Fibroblast of mammary gland (primary cell): ENCODE data around the gene TIGD2.
A peak's percentile ranks its signal among the peaks of the same experiment; 100 is the strongest.

ENCODE experiments used
- DNase-seq: peaks from one replicate; pipeline ENCODE4 v3.0.0-alpha.2; 2010; ENCODE audit warnings: low read depth
- H3K4me3 ChIP-seq: 2 replicates; pipeline ENCODE4 v1.5.1; 2011; ENCODE audit warnings: low read depth, mild to moderate bottlenecking, low read length, moderate library complexity; ENCODE audit not compliant: control insufficient read depth
- CTCF ChIP-seq: conservative IDR thresholded peaks from 2 replicates; pipeline ENCODE4 v1.5.1; 2011; ENCODE audit warnings: low read depth, low read length, inconsistent platforms; ENCODE audit not compliant: control insufficient read depth, insufficient read depth

TIGD2 gene

GRCh38 chr4:89077761-89078160 is 33.6 kb upstream of the TIGD2 start:
- no peak for TF ChIP-seq CTCF
- no peak overlapping the region for H3K4me3 ChIP-seq
- DNase-seq, result peak; percentile 12

- no peak for TF ChIP-seq CTCF
- no peak overlapping the region for H3K4me3 ChIP-seq
- DNase-seq, result no peak
These were observed 33.0 kb upstream of the TIGD2 start for GRCh38 chr4:89078300-89078699.

- peak; percentile 35 for DNase-seq
- H3K4me3 ChIP-seq, result no peak overlapping the region
- TF ChIP-seq CTCF, result no peak
These were observed 12.3 kb upstream of the TIGD2 start for GRCh38 chr4:89099034-89099433.

GRCh38 chr4:89099471-89099870 is 11.9 kb upstream of the TIGD2 start:
- DNase-seq, result no peak
- H3K4me3 ChIP-seq, result no peak overlapping the region
- TF ChIP-seq CTCF, result no peak

- H3K4me3 ChIP-seq, result no peak overlapping the region
- TF ChIP-seq CTCF, result no peak
- DNase-seq, result no peak
These were observed 10.5 kb upstream of the TIGD2 start for GRCh38 chr4:89100853-89101252.

- no peak for TF ChIP-seq CTCF
- H3K4me3 ChIP-seq, result no peak overlapping the region
- no peak for DNase-seq
These were observed 9.8 kb upstream of the TIGD2 start for GRCh38 chr4:89101256-89102161.

- H3K4me3 ChIP-seq, result no peak overlapping the region
- no peak for TF ChIP-seq CTCF
- no peak for DNase-seq
These were observed 5.6 kb upstream of the TIGD2 start for GRCh38 chr4:89105726-89106125.
